ENCODE data around the gene HSD3B1. TPM values are rescaled to one million over a fixed set of nuclear protein-coding genes. Genes with fewer than 3 reads are reported as not detected.
"Not testable (repeated sequence)": the region's sequence is repeated elsewhere in the genome, so short reads cannot be mapped to it uniquely, and the experiment has no call there.

The HSD3B1 gene
- total RNA-seq, 1 experiment from 2014 or later: not detected

- no peak for DNase-seq (ENCODE audit: low spot score)
- in situ Hi-C loops (cut with HindIII; ENCODE audit: low sequenced_read_pairs): no loop called here
These were observed 40.8 kb downstream of the HSD3B1 start for GRCh38 chr1:119547805-119548204.

GRCh38 chr1:119549719-119550132 is 42.7 kb downstream of the HSD3B1 start:
- in situ Hi-C loops (cut with HindIII; ENCODE audit: low sequenced_read_pairs): no loop called here

GRCh38 chr1:119550381-119550780 is 43.4 kb downstream of the HSD3B1 start:
- no peak for DNase-seq (ENCODE audit: low spot score)
- in situ Hi-C loops (cut with HindIII; ENCODE audit: low sequenced_read_pairs): no loop called here

More at GRCh38 chr1:119549719-119550132, 42.7 kb downstream of the HSD3B1 start:
- peak; percentile 50 for DNase-seq (ENCODE audit: low spot score)

GRCh38 chr1:119551218-119551617 is 44.2 kb downstream of the HSD3B1 start:
- DNase-seq (ENCODE audit: low spot score): no peak
- in situ Hi-C loops (cut with HindIII; ENCODE audit: low sequenced_read_pairs): no loop called here

GRCh38 chr1:119552656-119553055 is 45.6 kb downstream of the HSD3B1 start:
- DNase-seq (ENCODE audit: low spot score); in situ Hi-C loops (cut with HindIII; ENCODE audit: low sequenced_read_pairs): not testable (repeated sequence)

- DNase-seq (ENCODE audit: low spot score); in situ Hi-C loops (cut with HindIII; ENCODE audit: low sequenced_read_pairs): not testable (repeated sequence)
These were observed 46.5 kb downstream of the HSD3B1 start for GRCh38 chr1:119553302-119554071.

GRCh38 chr1:119554183-119554582 is 47.2 kb downstream of the HSD3B1 start:
- peak; percentile 4 for DNase-seq (ENCODE audit: low spot score)
- in situ Hi-C loops (cut with HindIII; ENCODE audit: low sequenced_read_pairs): no loop called here

GRCh38 chr1:119556423-119556822 is 49.4 kb downstream of the HSD3B1 start:
- in situ Hi-C loops (cut with HindIII; ENCODE audit: low sequenced_read_pairs): no loop called here

GRCh38 chr1:119560402-119560801 is 53.4 kb downstream of the HSD3B1 start:
- in situ Hi-C loops (cut with HindIII; ENCODE audit: low sequenced_read_pairs); DNase-seq (ENCODE audit: low spot score): not testable (repeated sequence)

More at GRCh38 chr1:119556423-119556822, 49.4 kb downstream of the HSD3B1 start:
- DNase-seq (ENCODE audit: low spot score): no peak

- in situ Hi-C loops (cut with HindIII; ENCODE audit: low sequenced_read_pairs): no loop called here
- DNase-seq (ENCODE audit: low spot score): no peak
These were observed 57.5 kb downstream of the HSD3B1 start for GRCh38 chr1:119564548-119564947.

Other genes starting within 250 kb of the HSD3B1 start
- not detected in 2 replicates for gene HAO2, start 138.4 kb upstream of the HSD3B1 start, total RNA-seq (2014; rRNA removed; shearing (Covaris generic))
- gene HSD3B2, start 92.1 kb upstream of the HSD3B1 start, total RNA-seq (2014; rRNA removed; shearing (Covaris generic)): not detected in 2 replicates
- 2.6 and 4.5 TPM in 2 replicates for gene ZNF697, start 141.1 kb downstream of the HSD3B1 start, total RNA-seq (2014; rRNA removed; shearing (Covaris generic))
- gene PHGDH, start 204.7 kb downstream of the HSD3B1 start, total RNA-seq (2014; rRNA removed; shearing (Covaris generic)): 180 and 181 TPM in 2 replicates